Measurements from ENCODE around the gene ZNF334. TPM values are rescaled to one million over a fixed set of nuclear protein-coding genes. Genes with fewer than 3 reads are reported as not detected.

ZNF334 gene
- total and polyA plus RNA-seq, 2 of the 4 experiments (the other 2 are of a cell fraction) = 1.4 to 2.1 TPM

DNA sequence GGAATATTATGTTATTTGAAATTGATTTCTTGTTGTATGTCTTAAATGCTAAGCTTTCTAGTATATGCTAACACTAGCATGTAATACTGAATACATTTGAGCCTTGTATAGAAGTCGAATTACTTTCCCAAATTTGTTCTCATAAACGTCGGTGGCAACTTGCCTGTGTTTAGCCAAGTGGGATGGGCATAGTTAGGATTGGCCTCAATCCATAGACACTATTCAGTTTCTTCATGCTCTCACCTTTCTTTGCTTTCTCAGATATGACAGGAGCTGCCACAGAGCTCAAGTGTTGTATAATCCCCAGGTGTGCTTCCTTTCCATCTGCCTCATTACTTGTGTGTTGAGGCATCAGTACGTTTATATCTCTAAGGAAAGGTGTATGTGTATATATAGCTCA is 19.3 kb downstream of the ZNF334 start:
- no peak overlapping the region for H3K27ac ChIP-seq (ENCODE audit: insufficient read depth, low read length)
- no peak overlapping the region for H2AK9ac ChIP-seq (replicated peaks; ENCODE audit: low read depth, low read length, poor library complexity)
- no CpG with 5 or more reads among the region's 4 CpGs for WGBS, 2 experiments (ENCODE audit: extremely low coverage in 2 of 2, insufficient read length in 1 of 2)
- H2BK5ac ChIP-seq (ENCODE audit: low read depth, low read length, poor library complexity, severe bottlenecking) = no peak overlapping the region
- no peaks in the 10 kb centered on the region for H3K27me3 ChIP-seq (ENCODE audit: control insufficient read depth, insufficient read depth, low read length)
- no peak overlapping the region for H2BK15ac ChIP-seq (ENCODE audit: low read depth, low read length)
- no peak for ATAC-seq (ENCODE audit: low read depth)
- dilution Hi-C loops (cut with HindIII; ENCODE audit: low sequenced_read_pairs, unreplicated experiment) = no loop called here
- no peak overlapping the region for H3K56ac ChIP-seq (ENCODE audit: extremely low read depth, insufficient read depth, low read length)
- H3K4me3 ChIP-seq (ENCODE audit: insufficient read depth, low read depth, low read length) = no peak overlapping the region
- TF ChIP-seq NFE2L2 (IDR thresholded peaks at IDR 0.05; ENCODE audit: low read depth, low read length) = no peak
- TF ChIP-seq RFX5 (IDR thresholded peaks at IDR 0.05; ENCODE audit: low read depth, low read length) = no peak
- no peak for TF ChIP-seq CEBPB (IDR thresholded peaks at IDR 0.05; ENCODE audit: low read depth, low read length)
- no peak for TF ChIP-seq BHLHE40 (IDR thresholded peaks at IDR 0.05; ENCODE audit: low read depth, low read length)
- TF ChIP-seq CHD1 (IDR thresholded peaks at IDR 0.05; ENCODE audit: low read depth, low read length) = no peak
- TF ChIP-seq, protein P1, sequence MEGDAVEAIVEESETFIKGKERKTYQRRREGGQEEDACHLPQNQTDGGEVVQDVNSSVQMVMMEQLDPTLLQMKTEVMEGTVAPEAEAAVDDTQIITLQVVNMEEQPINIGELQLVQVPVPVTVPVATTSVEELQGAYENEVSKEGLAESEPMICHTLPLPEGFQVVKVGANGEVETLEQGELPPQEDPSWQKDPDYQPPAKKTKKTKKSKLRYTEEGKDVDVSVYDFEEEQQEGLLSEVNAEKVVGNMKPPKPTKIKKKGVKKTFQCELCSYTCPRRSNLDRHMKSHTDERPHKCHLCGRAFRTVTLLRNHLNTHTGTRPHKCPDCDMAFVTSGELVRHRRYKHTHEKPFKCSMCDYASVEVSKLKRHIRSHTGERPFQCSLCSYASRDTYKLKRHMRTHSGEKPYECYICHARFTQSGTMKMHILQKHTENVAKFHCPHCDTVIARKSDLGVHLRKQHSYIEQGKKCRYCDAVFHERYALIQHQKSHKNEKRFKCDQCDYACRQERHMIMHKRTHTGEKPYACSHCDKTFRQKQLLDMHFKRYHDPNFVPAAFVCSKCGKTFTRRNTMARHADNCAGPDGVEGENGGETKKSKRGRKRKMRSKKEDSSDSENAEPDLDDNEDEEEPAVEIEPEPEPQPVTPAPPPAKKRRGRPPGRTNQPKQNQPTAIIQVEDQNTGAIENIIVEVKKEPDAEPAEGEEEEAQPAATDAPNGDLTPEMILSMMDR (conservative IDR thresholded peaks at IDR 0.05; ENCODE audit: low read depth, low read length) = no peak
- no peak for TF ChIP-seq POLR2A (IDR thresholded peaks at IDR 0.05; ENCODE audit: low read depth, low read length)
- TF ChIP-seq SMC3 (IDR thresholded peaks at IDR 0.05; ENCODE audit: low read depth, low read length) = no peak
- no peak for TF ChIP-seq MAFK (IDR thresholded peaks at IDR 0.05; ENCODE audit: low read depth, low read length)
- no peak for TF ChIP-seq FOS (IDR thresholded peaks at IDR 0.05; ENCODE audit: low read depth, low read length)
- no peak for TF ChIP-seq MXI1 (IDR thresholded peaks at IDR 0.05; ENCODE audit: borderline replicate concordance, low read depth, low read length)
- TF ChIP-seq, protein P2, sequence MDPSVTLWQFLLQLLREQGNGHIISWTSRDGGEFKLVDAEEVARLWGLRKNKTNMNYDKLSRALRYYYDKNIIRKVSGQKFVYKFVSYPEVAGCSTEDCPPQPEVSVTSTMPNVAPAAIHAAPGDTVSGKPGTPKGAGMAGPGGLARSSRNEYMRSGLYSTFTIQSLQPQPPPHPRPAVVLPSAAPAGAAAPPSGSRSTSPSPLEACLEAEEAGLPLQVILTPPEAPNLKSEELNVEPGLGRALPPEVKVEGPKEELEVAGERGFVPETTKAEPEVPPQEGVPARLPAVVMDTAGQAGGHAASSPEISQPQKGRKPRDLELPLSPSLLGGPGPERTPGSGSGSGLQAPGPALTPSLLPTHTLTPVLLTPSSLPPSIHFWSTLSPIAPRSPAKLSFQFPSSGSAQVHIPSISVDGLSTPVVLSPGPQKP (IDR thresholded peaks at IDR 0.05; ENCODE audit: borderline replicate concordance, low read depth, low read length) = no peak
- no peak for TF ChIP-seq RAD21 (IDR thresholded peaks at IDR 0.05; ENCODE audit: low read length)
- H3K23ac ChIP-seq (ENCODE audit: low read depth, low read length) = no peak overlapping the region
- no peaks in the 10 kb centered on the region for H3K9me1 ChIP-seq (ENCODE audit: insufficient read depth, low read length)
- CTCF ChIA-PET = no interaction called here
- no peak overlapping the region for H3K9ac ChIP-seq (ENCODE audit: low read depth, low read length)
- H2AK5ac ChIP-seq (ENCODE audit: low read depth, low read length) = no peak overlapping the region
- no peak overlapping the region for H4K5ac ChIP-seq (ENCODE audit: low read depth, low read length)
- no peaks in the 10 kb centered on the region for H3K4me1 ChIP-seq (ENCODE audit: control insufficient read depth, insufficient read depth, low read length)
- no peak overlapping the region for H3K14ac ChIP-seq (replicated peaks; ENCODE audit: low read depth, low read length)
- in situ Hi-C loops (cut with MboI; ENCODE audit: low sequenced_read_pairs) = no loop called here
- no peaks in the 10 kb centered on the region for H3K79me1 ChIP-seq (ENCODE audit: low read depth in 1 of 2, low read length in 2 of 2)
- H3K4ac ChIP-seq (ENCODE audit: low read depth, low read length) = no peak overlapping the region
- no peak overlapping the region for H4K91ac ChIP-seq (ENCODE audit: insufficient read depth, low read depth, low read length)
- H2AFZ ChIP-seq (replicated peaks; ENCODE audit: low read length, poor library complexity) = no peak overlapping the region
- no peak overlapping the region for H2BK120ac ChIP-seq (ENCODE audit: low read depth, low read length)
- H4K20me1 ChIP-seq (ENCODE audit: insufficient read depth, low read length) = no peaks in the 10 kb centered on the region
- no TSS peak for BruUV-seq (replicated peaks)
- H3K4me2 ChIP-seq (ENCODE audit: low read depth, low read length) = no peak overlapping the region
- H4K8ac ChIP-seq (ENCODE audit: low read depth in 2 of 2, low read length in 2 of 2) = no peak overlapping the region
- no peaks in the 10 kb centered on the region for H3K36me3 ChIP-seq (ENCODE audit: control insufficient read depth, insufficient read depth, low read length)
- no peak for DNase-seq
- no peak overlapping the region for H2BK20ac ChIP-seq (ENCODE audit: low read depth, low read length)
- no peak overlapping the region for H3K18ac ChIP-seq (ENCODE audit: low read depth, low read length)
- intact Hi-C loops (cut with micrococcal nuclease) = no loop called here
- POLR2A ChIA-PET (ENCODE audit: unreplicated experiment) = no interaction called here
- H3K9me3 ChIP-seq (ENCODE audit: control insufficient read depth, insufficient read depth, low read length) = peaks cover 4% of the 10 kb centered on the region
